HEK293 (cell line): ENCODE data around the gene RPL36A.

Source experiments
- CTCF ChIA-PET: fragments of 350-600 bp; formaldehyde crosslinking; extraction: SDS; loops from one replicate; lab custom pipeline; 2021; ENCODE audit warnings: antibody characterized with exemption; lab: Yijun Ruan, JAX
- POLR2A ChIA-PET: fragments of 300-600 bp; formaldehyde crosslinking; extraction: SDS; loops from one replicate; lab custom pipeline; 2020; ENCODE audit warnings: antibody characterized with exemption, inconsistent platforms; lab: Yijun Ruan, JAX
- H3K27ac ChIP-seq: fragments of 200-500 bp; sonication (Bioruptor generic); 2 replicates; pipeline ENCODE4 v1.5.1; 2014; ENCODE audit warnings: low read depth, low read length, control low read depth, inconsistent platforms; ENCODE audit errors: extremely low read depth
- H3K36me3 ChIP-seq, 2 experiments: fragments of 200-500 bp in 1 of 2; sonication (Bioruptor generic) in 1 of 2; 1 replicate in 1 of 2; 2 replicates in 1 of 2; pipeline ENCODE4 v1.5.1; 2014 to 2017; ENCODE audit warnings: inconsistent platforms in 2 of 2, low read length in 2 of 2; ENCODE audit not compliant: control insufficient read depth in 2 of 2, insufficient read depth in 1 of 2
- H3K4me1 ChIP-seq: fragments of 200-500 bp; sonication (Bioruptor generic); 2 replicates; pipeline ENCODE4 v1.5.1; 2014; ENCODE audit warnings: mild to moderate bottlenecking, low read length, inconsistent platforms; ENCODE audit not compliant: control insufficient read depth, insufficient read depth
- H3K4me3 ChIP-seq: 2 replicates; pipeline ENCODE4 v1.5.1; 2011; ENCODE audit warnings: low read depth, mild to moderate bottlenecking, control low read depth, low read length, moderate library complexity
- H3K9me3 ChIP-seq: fragments of 200-500 bp; sonication (Bioruptor generic); 2 replicates; pipeline ENCODE4 v1.5.1; 2014; ENCODE audit warnings: low read depth, low read length, inconsistent platforms; ENCODE audit not compliant: control insufficient read depth, insufficient read depth
- GLIS1 ChIP-seq: fragments of 450-650 bp; formaldehyde crosslinking; IDR thresholded peaks from 2 replicates; pipeline ENCODE4 v1.5.1; 2016; ENCODE audit warnings: missing biosample characterization, missing genetic modification characterization
- SP7 ChIP-seq: fragments of 450-650 bp; formaldehyde crosslinking; IDR thresholded peaks from 2 replicates; pipeline ENCODE4 v1.5.1; 2016; ENCODE audit warnings: missing biosample characterization, missing genetic modification characterization
- ZBTB48 ChIP-seq: fragments of 450-650 bp; formaldehyde crosslinking; IDR thresholded peaks from 2 replicates; pipeline ENCODE4 v1.5.1; 2016; ENCODE audit warnings: missing biosample characterization, missing genetic modification characterization
- ZBTB8A ChIP-seq: fragments of 450-650 bp; formaldehyde crosslinking; IDR thresholded peaks from 2 replicates; pipeline ENCODE4 v1.5.1; 2016; ENCODE audit warnings: missing biosample characterization, missing genetic modification characterization
- ZNF114 ChIP-seq: fragments of 450-650 bp; formaldehyde crosslinking; IDR thresholded peaks from 2 replicates; pipeline ENCODE4 v1.5.0; 2017; ENCODE audit warnings: missing biosample characterization, missing genetic modification characterization
- ZNF184 ChIP-seq: fragments of 450-650 bp; IDR thresholded peaks from 2 replicates; pipeline ENCODE4 v1.5.1; 2018; ENCODE audit warnings: missing biosample characterization, mild to moderate bottlenecking, missing genetic modification characterization
- ZNF2 ChIP-seq: fragments of 450-650 bp; formaldehyde crosslinking; IDR thresholded peaks from 2 replicates; pipeline ENCODE4 v1.5.1; 2016; ENCODE audit warnings: missing biosample characterization, missing genetic modification characterization
- ZNF214 ChIP-seq: fragments of 450-650 bp; formaldehyde crosslinking; IDR thresholded peaks from 2 replicates; pipeline ENCODE4 v1.5.1; 2017; ENCODE audit warnings: missing biosample characterization, mild to moderate bottlenecking, missing genetic modification characterization, borderline replicate concordance
- ZNF302 ChIP-seq: fragments of 450-650 bp; formaldehyde crosslinking; IDR thresholded peaks from 2 replicates; pipeline ENCODE4 v1.5.1; 2016; ENCODE audit warnings: missing biosample characterization, missing genetic modification characterization, low read depth
- ZNF335 ChIP-seq: fragments of 450-650 bp; formaldehyde crosslinking; conservative IDR thresholded peaks from 2 replicates; pipeline ENCODE4 v1.5.1; 2016; ENCODE audit warnings: missing biosample characterization, missing genetic modification characterization
- ZNF341 ChIP-seq: fragments of 450-650 bp; formaldehyde crosslinking; IDR thresholded peaks from 2 replicates; pipeline ENCODE4; 2016; ENCODE audit warnings: low read depth, missing biosample characterization, missing genetic modification characterization
- ZNF354C ChIP-seq: fragments of 450-650 bp; formaldehyde crosslinking; IDR thresholded peaks from 2 replicates; pipeline ENCODE4 v1.5.1; 2016; ENCODE audit warnings: missing biosample characterization, missing genetic modification characterization, low read depth, borderline replicate concordance
- ZNF560 ChIP-seq: fragments of 450-650 bp; formaldehyde crosslinking; IDR thresholded peaks from 2 replicates; pipeline ENCODE4 v1.5.1; 2017; ENCODE audit warnings: missing biosample characterization, missing genetic modification characterization, borderline replicate concordance
- ZNF629 ChIP-seq: fragments of 450-650 bp; formaldehyde crosslinking; IDR thresholded peaks from 2 replicates; pipeline ENCODE4 v1.5.1; 2017; ENCODE audit warnings: missing biosample characterization, missing genetic modification characterization
- ZNF658 ChIP-seq: fragments of 450-650 bp; formaldehyde crosslinking; IDR thresholded peaks from 2 replicates; pipeline ENCODE4; 2016; ENCODE audit warnings: missing biosample characterization, missing genetic modification characterization
- ZNF664 ChIP-seq: fragments of 450-650 bp; formaldehyde crosslinking; IDR thresholded peaks from 2 replicates; pipeline ENCODE4 v1.5.1; 2016; ENCODE audit warnings: missing biosample characterization, missing genetic modification characterization
- ZNF670 ChIP-seq: fragments of 450-650 bp; formaldehyde crosslinking; IDR thresholded peaks from 2 replicates; pipeline ENCODE4 v1.5.1; 2016; ENCODE audit warnings: missing biosample characterization, missing genetic modification characterization, low read depth
- ZSCAN23 ChIP-seq: fragments of 450-650 bp; formaldehyde crosslinking; IDR thresholded peaks from 2 replicates; pipeline ENCODE4 v1.5.1; 2016; ENCODE audit warnings: missing biosample characterization, missing genetic modification characterization
- TF ChIP-seq, protein P1 (sequence below): fragments of 450-650 bp; formaldehyde crosslinking; IDR thresholded peaks from 2 replicates; pipeline ENCODE4 v1.5.1; 2016; ENCODE audit warnings: missing biosample characterization, missing genetic modification characterization
- TF ChIP-seq, protein P2 (sequence below): fragments of 450-650 bp; formaldehyde crosslinking; IDR thresholded peaks from 2 replicates; pipeline ENCODE4 v1.5.1; 2016; ENCODE audit warnings: missing biosample characterization, missing genetic modification characterization
- TF ChIP-seq, protein P3 (sequence below): fragments of 450-650 bp; formaldehyde crosslinking; IDR thresholded peaks from 2 replicates; pipeline ENCODE4 v1.5.1; 2016; ENCODE audit warnings: missing biosample characterization, missing genetic modification characterization
- TF ChIP-seq, protein P4 (sequence below): fragments of 450-650 bp; formaldehyde crosslinking; IDR thresholded peaks from 2 replicates; pipeline ENCODE4 v1.5.1; 2016; ENCODE audit warnings: missing biosample characterization, missing genetic modification characterization
- TF ChIP-seq, protein P5 (sequence below): fragments of 450-650 bp; formaldehyde crosslinking; IDR thresholded peaks from 2 replicates; pipeline ENCODE4 v1.5.1; 2016; ENCODE audit warnings: missing biosample characterization, missing genetic modification characterization

RPL36A gene

DNA sequence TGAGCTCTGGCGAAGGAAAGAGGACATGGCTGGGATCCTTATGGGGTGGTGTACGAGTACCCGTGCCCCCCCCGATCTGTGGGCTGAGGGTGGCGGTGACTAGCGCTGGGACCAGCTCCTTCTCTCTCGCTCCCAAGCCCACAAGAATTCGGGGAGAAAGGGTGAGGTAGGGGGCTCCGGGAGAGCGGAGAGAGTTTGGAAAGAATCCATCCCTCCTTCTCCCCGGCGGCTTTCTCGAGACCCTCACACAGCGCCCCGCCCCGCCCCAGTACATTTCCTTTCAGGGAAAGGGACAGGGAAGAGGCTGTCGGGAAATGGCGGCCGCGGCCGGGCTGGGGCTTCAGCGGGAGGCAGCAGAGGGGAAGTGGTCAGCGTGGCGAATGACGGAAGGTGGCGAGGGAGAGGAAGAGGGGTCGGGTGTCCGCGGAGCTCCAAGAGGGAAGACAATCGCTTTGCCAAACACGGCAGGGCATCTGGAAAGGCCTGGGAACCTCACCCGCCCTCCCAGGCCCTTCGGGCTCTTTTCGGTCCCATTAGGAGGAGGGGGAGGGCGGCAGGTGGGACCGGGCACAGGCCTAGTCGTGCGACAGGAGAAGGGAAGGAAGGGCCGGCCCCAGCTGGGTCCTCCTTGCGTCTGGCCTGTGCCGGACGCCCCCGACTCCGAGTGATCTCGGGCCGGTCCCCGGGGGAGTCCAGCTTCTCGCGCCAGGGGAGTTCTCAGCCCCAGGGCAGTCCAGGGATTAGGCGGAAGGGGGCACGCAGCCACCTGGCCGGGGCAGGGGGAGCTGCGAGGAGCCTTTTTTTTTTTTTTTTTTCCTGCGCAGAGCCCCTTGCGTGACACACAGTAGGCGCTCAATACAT, 27.4 kb downstream of the RPL36A start:
- POLR2A ChIA-PET = interaction anchor here (0.6 to 1.4 kb wide), 5 partner anchors 11 to 28 kb away, joined by 3 to 5 read pairs (median 4); partner anchors contain the start of genes GLA, HNRNPH2 and RPL36A
- TF ChIP-seq, protein P1, sequence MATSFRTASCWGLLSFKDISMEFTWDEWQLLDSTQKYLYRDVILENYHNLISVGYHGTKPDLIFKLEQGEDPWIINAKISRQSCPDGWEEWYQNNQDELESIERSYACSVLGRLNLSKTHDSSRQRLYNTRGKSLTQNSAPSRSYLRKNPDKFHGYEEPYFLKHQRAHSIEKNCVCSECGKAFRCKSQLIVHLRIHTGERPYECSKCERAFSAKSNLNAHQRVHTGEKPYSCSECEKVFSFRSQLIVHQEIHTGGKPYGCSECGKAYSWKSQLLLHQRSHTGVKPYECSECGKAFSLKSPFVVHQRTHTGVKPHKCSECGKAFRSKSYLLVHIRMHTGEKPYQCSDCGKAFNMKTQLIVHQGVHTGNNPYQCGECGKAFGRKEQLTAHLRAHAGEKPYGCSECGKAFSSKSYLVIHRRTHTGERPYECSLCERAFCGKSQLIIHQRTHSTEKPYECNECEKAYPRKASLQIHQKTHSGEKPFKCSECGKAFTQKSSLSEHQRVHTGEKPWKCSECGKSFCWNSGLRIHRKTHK = no peak
- no peak for TF ChIP-seq ZNF184
- peak; percentile 27; the same call in 1 of the 2 replicates for TF ChIP-seq SP7 (tag by site-specific recombination)
- no peak for TF ChIP-seq ZNF214
- TF ChIP-seq ZBTB8A (tag by site-specific recombination) = peak; percentile 52
- peak; percentile 45; the same call in 1 of the 2 replicates for TF ChIP-seq ZSCAN23
- no peak for TF ChIP-seq ZNF354C
- TF ChIP-seq ZNF302 (tag by site-specific recombination) = no peak
- no peak for TF ChIP-seq ZNF658 (tag by site-specific recombination)
- no peak for TF ChIP-seq ZNF664
- TF ChIP-seq ZNF114 = no peak
- TF ChIP-seq, protein P2, sequence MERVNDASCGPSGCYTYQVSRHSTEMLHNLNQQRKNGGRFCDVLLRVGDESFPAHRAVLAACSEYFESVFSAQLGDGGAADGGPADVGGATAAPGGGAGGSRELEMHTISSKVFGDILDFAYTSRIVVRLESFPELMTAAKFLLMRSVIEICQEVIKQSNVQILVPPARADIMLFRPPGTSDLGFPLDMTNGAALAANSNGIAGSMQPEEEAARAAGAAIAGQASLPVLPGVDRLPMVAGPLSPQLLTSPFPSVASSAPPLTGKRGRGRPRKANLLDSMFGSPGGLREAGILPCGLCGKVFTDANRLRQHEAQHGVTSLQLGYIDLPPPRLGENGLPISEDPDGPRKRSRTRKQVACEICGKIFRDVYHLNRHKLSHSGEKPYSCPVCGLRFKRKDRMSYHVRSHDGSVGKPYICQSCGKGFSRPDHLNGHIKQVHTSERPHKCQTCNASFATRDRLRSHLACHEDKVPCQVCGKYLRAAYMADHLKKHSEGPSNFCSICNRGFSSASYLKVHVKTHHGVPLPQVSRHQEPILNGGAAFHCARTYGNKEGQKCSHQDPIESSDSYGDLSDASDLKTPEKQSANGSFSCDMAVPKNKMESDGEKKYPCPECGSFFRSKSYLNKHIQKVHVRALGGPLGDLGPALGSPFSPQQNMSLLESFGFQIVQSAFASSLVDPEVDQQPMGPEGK (tag by site-specific recombination) = peak; percentile 66; the same call in 1 of the 2 replicates
- no peak for TF ChIP-seq ZNF670 (tag by site-specific recombination)
- TF ChIP-seq, protein P3, sequence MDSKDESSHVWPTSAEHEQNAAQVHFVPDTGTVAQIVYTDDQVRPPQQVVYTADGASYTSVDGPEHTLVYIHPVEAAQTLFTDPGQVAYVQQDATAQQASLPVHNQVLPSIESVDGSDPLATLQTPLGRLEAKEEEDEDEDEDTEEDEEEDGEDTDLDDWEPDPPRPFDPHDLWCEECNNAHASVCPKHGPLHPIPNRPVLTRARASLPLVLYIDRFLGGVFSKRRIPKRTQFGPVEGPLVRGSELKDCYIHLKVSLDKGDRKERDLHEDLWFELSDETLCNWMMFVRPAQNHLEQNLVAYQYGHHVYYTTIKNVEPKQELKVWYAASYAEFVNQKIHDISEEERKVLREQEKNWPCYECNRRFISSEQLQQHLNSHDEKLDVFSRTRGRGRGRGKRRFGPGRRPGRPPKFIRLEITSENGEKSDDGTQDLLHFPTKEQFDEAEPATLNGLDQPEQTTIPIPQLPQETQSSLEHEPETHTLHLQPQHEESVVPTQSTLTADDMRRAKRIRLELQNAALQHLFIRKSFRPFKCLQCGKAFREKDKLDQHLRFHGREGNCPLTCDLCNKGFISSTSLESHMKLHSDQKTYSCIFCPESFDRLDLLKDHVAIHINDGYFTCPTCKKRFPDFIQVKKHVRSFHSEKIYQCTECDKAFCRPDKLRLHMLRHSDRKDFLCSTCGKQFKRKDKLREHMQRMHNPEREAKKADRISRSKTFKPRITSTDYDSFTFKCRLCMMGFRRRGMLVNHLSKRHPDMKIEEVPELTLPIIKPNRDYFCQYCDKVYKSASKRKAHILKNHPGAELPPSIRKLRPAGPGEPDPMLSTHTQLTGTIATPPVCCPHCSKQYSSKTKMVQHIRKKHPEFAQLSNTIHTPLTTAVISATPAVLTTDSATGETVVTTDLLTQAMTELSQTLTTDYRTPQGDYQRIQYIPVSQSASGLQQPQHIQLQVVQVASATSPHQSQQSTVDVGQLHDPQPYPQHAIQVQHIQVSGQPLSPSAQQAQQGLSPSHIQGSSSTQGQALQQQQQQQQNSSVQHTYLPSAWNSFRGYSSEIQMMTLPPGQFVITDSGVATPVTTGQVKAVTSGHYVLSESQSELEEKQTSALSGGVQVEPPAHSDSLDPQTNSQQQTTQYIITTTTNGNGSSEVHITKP = peak; percentile 82
- TF ChIP-seq, protein P4, sequence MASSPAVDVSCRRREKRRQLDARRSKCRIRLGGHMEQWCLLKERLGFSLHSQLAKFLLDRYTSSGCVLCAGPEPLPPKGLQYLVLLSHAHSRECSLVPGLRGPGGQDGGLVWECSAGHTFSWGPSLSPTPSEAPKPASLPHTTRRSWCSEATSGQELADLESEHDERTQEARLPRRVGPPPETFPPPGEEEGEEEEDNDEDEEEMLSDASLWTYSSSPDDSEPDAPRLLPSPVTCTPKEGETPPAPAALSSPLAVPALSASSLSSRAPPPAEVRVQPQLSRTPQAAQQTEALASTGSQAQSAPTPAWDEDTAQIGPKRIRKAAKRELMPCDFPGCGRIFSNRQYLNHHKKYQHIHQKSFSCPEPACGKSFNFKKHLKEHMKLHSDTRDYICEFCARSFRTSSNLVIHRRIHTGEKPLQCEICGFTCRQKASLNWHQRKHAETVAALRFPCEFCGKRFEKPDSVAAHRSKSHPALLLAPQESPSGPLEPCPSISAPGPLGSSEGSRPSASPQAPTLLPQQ (tag by site-specific recombination) = peak; percentile 74
- TF ChIP-seq, protein P5, sequence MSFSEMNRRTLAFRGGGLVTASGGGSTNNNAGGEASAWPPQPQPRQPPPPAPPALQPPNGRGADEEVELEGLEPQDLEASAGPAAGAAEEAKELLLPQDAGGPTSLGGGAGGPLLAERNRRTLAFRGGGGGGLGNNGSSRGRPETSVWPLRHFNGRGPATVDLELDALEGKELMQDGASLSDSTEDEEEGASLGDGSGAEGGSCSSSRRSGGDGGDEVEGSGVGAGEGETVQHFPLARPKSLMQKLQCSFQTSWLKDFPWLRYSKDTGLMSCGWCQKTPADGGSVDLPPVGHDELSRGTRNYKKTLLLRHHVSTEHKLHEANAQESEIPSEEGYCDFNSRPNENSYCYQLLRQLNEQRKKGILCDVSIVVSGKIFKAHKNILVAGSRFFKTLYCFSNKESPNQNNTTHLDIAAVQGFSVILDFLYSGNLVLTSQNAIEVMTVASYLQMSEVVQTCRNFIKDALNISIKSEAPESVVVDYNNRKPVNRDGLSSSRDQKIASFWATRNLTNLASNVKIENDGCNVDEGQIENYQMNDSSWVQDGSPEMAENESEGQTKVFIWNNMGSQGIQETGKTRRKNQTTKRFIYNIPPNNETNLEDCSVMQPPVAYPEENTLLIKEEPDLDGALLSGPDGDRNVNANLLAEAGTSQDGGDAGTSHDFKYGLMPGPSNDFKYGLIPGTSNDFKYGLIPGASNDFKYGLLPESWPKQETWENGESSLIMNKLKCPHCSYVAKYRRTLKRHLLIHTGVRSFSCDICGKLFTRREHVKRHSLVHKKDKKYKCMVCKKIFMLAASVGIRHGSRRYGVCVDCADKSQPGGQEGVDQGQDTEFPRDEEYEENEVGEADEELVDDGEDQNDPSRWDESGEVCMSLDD (tag by site-specific recombination) = no peak; the same call in 1 of the 2 replicates
- TF ChIP-seq ZNF560 (tag by site-specific recombination) = no peak
- TF ChIP-seq ZBTB48 (tag by site-specific recombination) = peak; percentile 61; the same call in 1 of the 2 replicates
- TF ChIP-seq ZNF335 (tag by site-specific recombination) = peak; percentile 87
- TF ChIP-seq ZNF341 = 0 out of 2 replicates have a peak, but pooled peaks have one; percentile 9
- TF ChIP-seq ZNF629 (tag by site-specific recombination) = peak; percentile 55; the same call in 1 of the 2 replicates
- peak; percentile 50; the same call in 1 of the 2 replicates for TF ChIP-seq GLIS1 (tag by site-specific recombination)
- TF ChIP-seq ZNF2 (tag by site-specific recombination) = peak; percentile 54; the same call in 1 of the 2 replicates

More for the DNA sequence above, 27.4 kb downstream of the RPL36A start:
- peak overlapping the region; percentile 72 for H3K27ac ChIP-seq
- H3K4me3 ChIP-seq = peak overlapping the region; percentile 51
- H3K9me3 ChIP-seq = no peaks in the 10 kb centered on the region
- peaks cover 0 to 9% of the 10 kb centered on the region in 2 experiments; a peak in 2 of 3 replicates for H3K36me3 ChIP-seq
- CTCF ChIA-PET = interaction anchor here (0.5 to 5.0 kb wide), 6 partner anchors 9 to 386 kb away, joined by 3 to 28 read pairs (median 4); no protein-coding TSS in a partner anchor
- H3K4me1 ChIP-seq = 0 out of 2 replicates have a peak, but pooled peaks cover 2% of the 10 kb centered on the region
